Neuronal stem cell (in vitro differentiated cells): ENCODE data around the gene SLC2A10.

Experiments used
- DNase-seq: peaks from one replicate; pipeline ENCODE4 v3.0.0-alpha.2; 2013; ENCODE audit warnings: low spot score
- H2AFZ ChIP-seq: one replicate; pipeline ENCODE4 v1.6.1; 2013; ENCODE audit warnings: mild to moderate bottlenecking, low read length, inconsistent platforms
- H2AK5ac ChIP-seq: 2 replicates; pipeline ENCODE4 v1.6.1; 2013; ENCODE audit warnings: low read depth, mild to moderate bottlenecking, inconsistent platforms, low read length, moderate library complexity, mixed read lengths
- H2BK120ac ChIP-seq: 2 replicates; pipeline ENCODE4 v1.6.1; 2013; ENCODE audit warnings: low read depth, mild to moderate bottlenecking, inconsistent platforms, low read length, moderate library complexity, mixed read lengths
- H2BK12ac ChIP-seq: one replicate; pipeline ENCODE4 v1.6.1; 2013; ENCODE audit warnings: low read length, inconsistent platforms
- H2BK15ac ChIP-seq: 2 replicates; pipeline ENCODE4 v1.6.1; 2013; ENCODE audit warnings: mild to moderate bottlenecking, low read length, inconsistent platforms, mixed read lengths
- H2BK5ac ChIP-seq: one replicate; pipeline ENCODE4 v1.6.1; 2013; ENCODE audit warnings: inconsistent platforms, mild to moderate bottlenecking, low read length, moderate library complexity
- H3K14ac ChIP-seq: one replicate; pipeline ENCODE4 v1.6.1; 2013; ENCODE audit warnings: low read length, inconsistent platforms
- H3K18ac ChIP-seq: 2 replicates; pipeline ENCODE4 v1.6.1; 2013; ENCODE audit warnings: low read length, inconsistent platforms
- H3K23ac ChIP-seq: 2 replicates; pipeline ENCODE4 v1.6.1; 2013; ENCODE audit warnings: low read depth, mild to moderate bottlenecking, mixed read lengths, low read length, inconsistent platforms; ENCODE audit not compliant: poor library complexity
- H3K27ac ChIP-seq: replicated peaks from 3 replicates; pipeline ENCODE4 v1.5.1; 2013; ENCODE audit warnings: low read length, inconsistent platforms
- H3K27me3 ChIP-seq, 3 experiments: 2 replicates each; pipeline ENCODE4 v1.6.1; 2013; ENCODE audit warnings: low read length in 3 of 3, mild to moderate bottlenecking in 2 of 3, inconsistent platforms in 1 of 3, low read depth in 1 of 3, mixed read lengths in 1 of 3, moderate library complexity in 1 of 3; ENCODE audit not compliant: control insufficient read depth in 3 of 3, insufficient read depth in 3 of 3
- H3K36me3 ChIP-seq, 2 donors: replicated peaks in 1 of 2; 2 replicates each; pipeline ENCODE4 v1.6.1; 2013; ENCODE audit warnings: low read length in 2 of 2; ENCODE audit not compliant: control insufficient read depth in 2 of 2, insufficient read depth in 2 of 2
- H3K4ac ChIP-seq: 2 replicates; pipeline ENCODE4 v1.6.1; 2013; ENCODE audit warnings: inconsistent platforms, mild to moderate bottlenecking, low read length, moderate library complexity
- H3K4me1 ChIP-seq, 2 donors: 1 replicate in 1 of 2; 2 replicates in 1 of 2; pipeline ENCODE4 v1.6.1; 2013; ENCODE audit warnings: low read length in 2 of 2, low read depth in 1 of 2; ENCODE audit not compliant: control insufficient read depth in 2 of 2, insufficient read depth in 1 of 2
- H3K4me2 ChIP-seq: one replicate; pipeline ENCODE4 v1.6.1; 2013; ENCODE audit warnings: mild to moderate bottlenecking, low read length, inconsistent platforms; ENCODE audit not compliant: insufficient read depth, poor library complexity, severe bottlenecking
- H3K4me3 ChIP-seq, 2 donors: 2 replicates each; pipeline ENCODE4 v1.5.1; 2013; ENCODE audit warnings: low read length in 2 of 2, mild to moderate bottlenecking in 2 of 2, inconsistent platforms in 1 of 2, moderate library complexity in 1 of 2
- H3K79me1 ChIP-seq: one replicate; pipeline ENCODE4 v1.6.1; 2013; ENCODE audit warnings: low read depth, mild to moderate bottlenecking, inconsistent platforms, low read length, moderate library complexity
- H3K9ac ChIP-seq: one replicate; pipeline ENCODE4 v1.6.1; 2013; ENCODE audit warnings: mild to moderate bottlenecking, low read depth, low read length, inconsistent platforms; ENCODE audit not compliant: poor library complexity
- H3K9me3 ChIP-seq, 2 donors: replicated peaks in 1 of 2; 2 replicates each; pipeline versions ENCODE3 to v1.6.1; 2013; ENCODE audit warnings: low read length in 2 of 2, mild to moderate bottlenecking in 2 of 2, inconsistent platforms in 1 of 2, low read depth in 1 of 2, mixed read lengths in 1 of 2, moderate library complexity in 1 of 2; ENCODE audit not compliant: control insufficient read depth in 2 of 2, insufficient read depth in 1 of 2
- H4K8ac ChIP-seq: one replicate; pipeline ENCODE4 v1.6.1; 2013; ENCODE audit warnings: low read depth, mild to moderate bottlenecking, inconsistent platforms, low read length, moderate library complexity
- H4K91ac ChIP-seq: one replicate; pipeline ENCODE4 v1.6.1; 2013; ENCODE audit warnings: low read length, low read depth, mild to moderate bottlenecking, inconsistent platforms; ENCODE audit not compliant: poor library complexity
- WGBS, 2 donors: extraction: QIAGEN DNeasy Blood & Tissue Kit; methylation state at CpG; one replicate each; pipeline ENCODE4 v1.1.7; 2013; ENCODE audit warnings: missing lambda C conversion rate in 2 of 2, mixed read lengths in 1 of 2; ENCODE audit not compliant: insufficient read length in 2 of 2, insufficient replicate concordance in 1 of 2; ENCODE audit errors: extremely low coverage in 2 of 2; 5-methylcytosine and 5-hydroxymethylcytosine counted together

The SLC2A10 gene

DNA sequence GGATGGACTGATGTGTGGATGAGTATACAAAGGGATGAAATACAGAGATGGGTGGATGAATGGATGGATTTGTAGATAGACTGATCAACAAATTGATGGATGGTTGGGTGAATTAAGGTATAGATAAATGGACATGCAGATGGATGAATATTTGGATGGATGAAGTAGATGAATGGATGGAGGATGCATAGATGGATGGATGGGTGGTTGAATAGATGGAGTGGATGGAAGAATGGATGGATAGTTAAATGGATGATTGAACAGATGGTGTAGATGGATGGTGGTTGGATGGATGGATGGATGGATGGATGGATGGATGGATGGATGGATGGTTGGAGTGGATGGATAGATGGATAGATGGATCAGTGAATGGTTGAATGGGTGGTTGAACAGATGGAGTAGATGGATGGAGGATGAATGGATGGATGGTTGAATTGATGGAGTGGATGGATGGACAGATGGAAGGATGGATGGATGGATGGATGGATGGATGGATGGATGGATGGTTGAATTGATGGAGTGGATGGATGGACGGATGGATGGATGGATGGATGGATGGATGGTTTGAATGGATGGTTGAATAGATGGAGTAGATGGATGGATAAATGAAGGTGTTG lies 15.0 kb downstream of the SLC2A10 start:
- no peak overlapping the region for H2BK15ac ChIP-seq
- no peak overlapping the region for H4K8ac ChIP-seq
- no peaks in the 10 kb centered on the region for H3K79me1 ChIP-seq
- H3K14ac ChIP-seq, result no peak overlapping the region
- no peak overlapping the region for H3K4me2 ChIP-seq
- H2AFZ ChIP-seq, result no peak overlapping the region
- no peaks in the 10 kb centered on the region for H3K27me3 ChIP-seq
- H3K27ac ChIP-seq, result no peak overlapping the region
- H3K9me3 ChIP-seq, result peaks cover 0 to 2% of the 10 kb centered on the region in 2 donors
- no peak overlapping the region for H3K23ac ChIP-seq
- no peak for DNase-seq
- no peak overlapping the region for H3K9ac ChIP-seq
- H4K91ac ChIP-seq, result no peak overlapping the region
- no peak overlapping the region for H3K4ac ChIP-seq
- no peak overlapping the region for H2AK5ac ChIP-seq
- H3K4me3 ChIP-seq, result no peak overlapping the region
- no peak overlapping the region for H3K18ac ChIP-seq
- no peak overlapping the region for H2BK120ac ChIP-seq
- no peak overlapping the region for H2BK12ac ChIP-seq
- 100% methylated on average over 1 of the region's 1 CpG for WGBS, 2 donors
- H3K36me3 ChIP-seq, result peaks cover 0 to 5% of the 10 kb centered on the region in 2 donors
- H2BK5ac ChIP-seq, result no peak overlapping the region
- H3K4me1 ChIP-seq, result no peaks in the 10 kb centered on the region

DNA sequence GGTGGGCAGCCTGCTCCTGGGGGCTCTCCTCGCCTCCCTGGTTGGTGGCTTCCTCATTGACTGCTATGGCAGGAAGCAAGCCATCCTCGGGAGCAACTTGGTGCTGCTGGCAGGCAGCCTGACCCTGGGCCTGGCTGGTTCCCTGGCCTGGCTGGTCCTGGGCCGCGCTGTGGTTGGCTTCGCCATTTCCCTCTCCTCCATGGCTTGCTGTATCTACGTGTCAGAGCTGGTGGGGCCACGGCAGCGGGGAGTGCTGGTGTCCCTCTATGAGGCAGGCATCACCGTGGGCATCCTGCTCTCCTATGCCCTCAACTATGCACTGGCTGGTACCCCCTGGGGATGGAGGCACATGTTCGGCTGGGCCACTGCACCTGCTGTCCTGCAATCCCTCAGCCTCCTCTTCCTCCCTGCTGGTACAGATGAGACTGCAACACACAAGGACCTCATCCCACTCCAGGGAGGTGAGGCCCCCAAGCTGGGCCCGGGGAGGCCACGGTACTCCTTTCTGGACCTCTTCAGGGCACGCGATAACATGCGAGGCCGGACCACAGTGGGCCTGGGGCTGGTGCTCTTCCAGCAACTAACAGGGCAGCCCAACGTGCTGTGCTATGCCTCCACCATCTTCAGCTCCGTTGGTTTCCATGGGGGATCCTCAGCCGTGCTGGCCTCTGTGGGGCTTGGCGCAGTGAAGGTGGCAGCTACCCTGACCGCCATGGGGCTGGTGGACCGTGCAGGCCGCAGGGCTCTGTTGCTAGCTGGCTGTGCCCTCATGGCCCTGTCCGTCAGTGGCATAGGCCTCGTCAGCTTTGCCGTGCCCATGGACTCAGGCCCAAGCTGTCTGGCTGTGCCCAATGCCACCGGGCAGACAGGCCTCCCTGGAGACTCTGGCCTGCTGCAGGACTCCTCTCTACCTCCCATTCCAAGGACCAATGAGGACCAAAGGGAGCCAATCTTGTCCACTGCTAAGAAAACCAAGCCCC lies 16.0 kb downstream of the SLC2A10 start:
- Histone ChIP-seq H3K4me1 (no peaks in the 10 kb centered on the region), H4K91ac (no peak overlapping the region), H2BK5ac (no peak overlapping the region), H3K4me2 (no peak overlapping the region), H2BK15ac (no peak overlapping the region), H2BK120ac (no peak overlapping the region), H4K8ac (peak overlapping the region; percentile 4), H2BK12ac (no peak overlapping the region), H3K4ac (no peak overlapping the region), H2AFZ (no peak overlapping the region), H3K27ac (no peak overlapping the region), H3K14ac (no peak overlapping the region), H3K23ac (peak overlapping the region; percentile 38), H3K27me3 (no peaks in the 10 kb centered on the region), H2AK5ac (no peak overlapping the region), H3K18ac (no peak overlapping the region), H3K36me3 (peaks cover 0 to 5% of the 10 kb centered on the region in 2 donors), H3K9me3 (peaks cover 0 to 2% of the 10 kb centered on the region in 2 donors), H3K79me1 (no peaks in the 10 kb centered on the region), H3K4me3 (peak overlapping the region in 1 of 2 donors; percentile 53), H3K9ac (peak overlapping the region; percentile 5)
- DNase-seq, result no peak
- WGBS, 2 donors, result no CpG with 5 or more reads among the region's 27 CpGs

DNA sequence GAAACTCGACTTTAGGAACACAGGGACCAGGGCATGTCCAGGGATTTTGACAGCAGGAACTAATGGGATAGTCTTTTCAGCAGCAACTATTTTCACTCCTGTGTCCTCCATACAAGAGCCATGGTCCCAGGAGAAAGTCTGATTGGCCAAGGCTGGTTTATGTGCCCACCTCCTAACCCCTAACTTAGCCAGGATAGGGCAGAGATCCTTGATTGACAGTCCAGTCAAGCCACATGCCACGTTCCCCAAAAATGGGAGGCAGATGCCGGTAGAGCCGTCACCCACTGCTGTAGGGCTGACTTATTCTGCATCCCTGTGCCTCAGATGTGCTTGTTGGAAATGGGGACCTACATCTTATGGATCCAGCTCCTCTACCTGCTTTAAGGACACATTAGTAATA lies 22.3 kb downstream of the SLC2A10 start:
- H3K4ac ChIP-seq, result no peak overlapping the region
- H4K8ac ChIP-seq, result no peak overlapping the region
- H4K91ac ChIP-seq, result no peak overlapping the region
- no peak overlapping the region for H3K18ac ChIP-seq
- no peaks in the 10 kb centered on the region for H3K9me3 ChIP-seq
- no peak overlapping the region for H2AK5ac ChIP-seq
- no peak overlapping the region for H3K4me2 ChIP-seq
- no peak overlapping the region for H2BK12ac ChIP-seq
- H3K23ac ChIP-seq, result no peak overlapping the region
- H3K14ac ChIP-seq, result no peak overlapping the region
- H3K27ac ChIP-seq, result no peak overlapping the region
- H2BK5ac ChIP-seq, result no peak overlapping the region
- H3K4me3 ChIP-seq, result no peak overlapping the region
- peaks cover 0 to 2% of the 10 kb centered on the region in 2 donors for H3K36me3 ChIP-seq
- no CpG with 5 or more reads among the region's 4 CpGs for WGBS, 2 donors
- no peak overlapping the region for H2BK120ac ChIP-seq
- no peaks in the 10 kb centered on the region for H3K79me1 ChIP-seq
- H2BK15ac ChIP-seq, result no peak overlapping the region
- no peak overlapping the region for H2AFZ ChIP-seq
- H3K9ac ChIP-seq, result no peak overlapping the region
- H3K4me1 ChIP-seq, result no peaks in the 10 kb centered on the region
- H3K27me3 ChIP-seq, result no peaks in the 10 kb centered on the region
- DNase-seq, result no peak

DNA sequence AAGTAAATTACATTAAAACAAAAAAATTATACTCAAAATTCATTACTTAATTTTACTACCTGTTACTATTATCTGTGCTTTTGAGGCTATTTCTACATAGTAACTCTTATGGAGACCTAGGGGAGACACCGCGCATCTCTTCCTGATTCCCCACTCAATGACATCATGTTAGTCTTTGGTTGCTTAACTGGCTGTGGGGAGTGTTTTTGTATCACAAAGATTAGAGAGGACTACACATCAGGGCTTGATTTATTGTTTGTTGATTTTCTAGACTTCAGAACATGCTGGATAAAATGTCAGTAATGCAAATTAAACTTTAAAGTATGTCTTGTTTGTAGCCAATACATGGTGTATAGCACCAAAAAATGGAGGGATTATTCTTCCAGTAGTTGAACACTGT lies 26.0 kb downstream of the SLC2A10 start:
- Histone ChIP-seq H3K27ac (no peak overlapping the region), H2BK5ac (no peak overlapping the region), H3K4me2 (no peak overlapping the region), H4K91ac (no peak overlapping the region), H2BK120ac (no peak overlapping the region), H2AFZ (no peak overlapping the region), H2BK12ac (no peak overlapping the region), H3K23ac (no peak overlapping the region), H2AK5ac (no peak overlapping the region), H3K14ac (no peak overlapping the region), H3K4me1 (no peaks in the 10 kb centered on the region), H2BK15ac (no peak overlapping the region), H3K9ac (no peak overlapping the region), H4K8ac (no peak overlapping the region), H3K18ac (no peak overlapping the region), H3K36me3 (no peaks in the 10 kb centered on the region), H3K79me1 (no peaks in the 10 kb centered on the region), H3K9me3 (no peaks in the 10 kb centered on the region), H3K4ac (no peak overlapping the region), H3K27me3 (no peaks in the 10 kb centered on the region), H3K4me3 (no peak overlapping the region)
- DNase-seq, result no peak
- WGBS, 2 donors, result no CpG with 5 or more reads among the region's 2 CpGs
